WTC11 (cell line): ENCODE data around the gene NPFFR2. TPM values are rescaled to one million over a fixed set of nuclear protein-coding genes. Genes with fewer than 3 reads are reported as not detected.
A peak's percentile ranks its signal among the peaks of the same experiment; 100 is the strongest.

ENCODE experiments used
- ATAC-seq: fragments of 200-7000 bp; cut with Tn5 transposase; 2 replicates; pipeline ENCODE4 v1.10.0; 2021; ENCODE audit warnings: mild to moderate bottlenecking, moderate library complexity
- Bru-seq: library from RNA; stranded (reverse); fragments of 400-500 nt; gene quantifications from one replicate; lab custom pipeline; 2021; lab: Mats Ljungman, UMichigan
- CTCF ChIA-PET: fragments of 300-600 bp; sonication (Branson Sonifier 250); formaldehyde crosslinking; loops from one replicate; lab custom pipeline; 2021; ENCODE audit warnings: antibody characterized with exemption; lab: Charles Lee
- POLR2A ChIA-PET: fragments of 350-600 bp; sonication (Branson Sonifier 250); formaldehyde crosslinking; loops from one replicate; lab custom pipeline; 2021; ENCODE audit warnings: antibody characterized with exemption; lab: Charles Lee
- DNase-seq: peaks from one replicate; pipeline ENCODE4 v3.0.0; 2021; ENCODE audit warnings: low spot score
- H3K27ac Mint-ChIP-seq: 2 replicates; pipeline ENCODE4 v1.8.0; 2021; ENCODE audit warnings: mixed read lengths
- H3K27me3 Mint-ChIP-seq: 2 replicates; pipeline ENCODE4 v1.8.0; 2021; ENCODE audit warnings: low read depth, mild to moderate bottlenecking, moderate library complexity, mixed read lengths
- H3K36me3 Mint-ChIP-seq: 2 replicates; pipeline ENCODE4 v1.8.0; 2021; ENCODE audit warnings: mixed read lengths
- H3K4me1 Mint-ChIP-seq: 2 replicates; pipeline ENCODE4 v1.8.0; 2022; ENCODE audit warnings: mixed read lengths
- H3K4me3 Mint-ChIP-seq: 2 replicates; pipeline ENCODE4 v1.8.0; 2021; ENCODE audit warnings: mild to moderate bottlenecking, moderate library complexity, mixed read lengths
- H3K9me3 Mint-ChIP-seq: 2 replicates; pipeline ENCODE4 v1.8.0; 2021; ENCODE audit warnings: mixed read lengths
- ELF4 ChIP-seq: sonication (generic); formaldehyde crosslinking; IDR thresholded peaks from 2 replicates; pipeline ENCODE4 v1.8.1; 2022; ENCODE audit warnings: low read depth, mild to moderate bottlenecking, moderate library complexity, missing genetic modification reagents
- EMX1 ChIP-seq: fragments of 250-450 bp; sonication (Bioruptor Pico); IDR thresholded peaks from 2 replicates; pipeline ENCODE4 v1.8.0; 2021; ENCODE audit warnings: mild to moderate bottlenecking
- GRHL2 ChIP-seq: fragments of 250-450 bp; sonication (Bioruptor Pico); IDR thresholded peaks from 2 replicates; pipeline ENCODE4 v1.8.0; 2022; ENCODE audit warnings: mild to moderate bottlenecking, moderate library complexity; ENCODE audit not compliant: insufficient replicate concordance, severe bottlenecking
- IRF2 ChIP-seq: sonication (generic); formaldehyde crosslinking; IDR thresholded peaks from 2 replicates; pipeline ENCODE4 v1.8.0; 2022; ENCODE audit warnings: low read depth, missing genetic modification reagents, borderline replicate concordance
- JAZF1 ChIP-seq: fragments of 250-450 bp; sonication (Bioruptor Pico); IDR thresholded peaks from 2 replicates; pipeline ENCODE4 v1.9.0; 2021; ENCODE audit warnings: moderate library complexity, mild to moderate bottlenecking, inconsistent platforms
- MYBL2 ChIP-seq: sonication (generic); formaldehyde crosslinking; IDR thresholded peaks from 2 replicates; pipeline ENCODE4 v1.8.1; 2023; ENCODE audit warnings: mild to moderate bottlenecking, moderate library complexity, missing genetic modification reagents
- NFE2L1 ChIP-seq: sonication (generic); formaldehyde crosslinking; IDR thresholded peaks from 2 replicates; pipeline ENCODE4 v1.8.1; 2023; ENCODE audit warnings: missing genetic modification reagents
- PRRX2 ChIP-seq: fragments of 250-450 bp; sonication (Bioruptor Pico); IDR thresholded peaks from 2 replicates; pipeline ENCODE4 v1.8.0; 2021; ENCODE audit warnings: mild to moderate bottlenecking
- RORB ChIP-seq: fragments of 250-450 bp; sonication (Bioruptor Pico); IDR thresholded peaks from 2 replicates; pipeline ENCODE4 v1.9.0; 2021; ENCODE audit warnings: mild to moderate bottlenecking
- long read RNA-seq, 3 experiments: library from RNA in 1 of 3; library from capped mRNA in 1 of 3; library from polyadenylated mRNA in 1 of 3; unstranded in 2 of 3; stranded (forward) in 1 of 3; transcript quantifications; one replicate each; pipeline ENCODE4 v2.0.0, GENCODE V29; 2021
- total RNA-seq: library from RNA; stranded (reverse); gene quantifications from 3 replicates; pipeline ENCODE4 v1.2.3, GENCODE V29; 2021
- TF ChIP-seq, protein P1 (sequence below): sonication (generic); formaldehyde crosslinking; IDR thresholded peaks from 2 replicates; pipeline ENCODE4 v1.8.0; 2023; ENCODE audit warnings: missing genetic modification reagents, mild to moderate bottlenecking, borderline replicate concordance
- TF ChIP-seq, protein P2 (sequence below): sonication (generic); formaldehyde crosslinking; IDR thresholded peaks from 2 replicates; pipeline ENCODE4 v1.8.1; 2023; ENCODE audit warnings: mild to moderate bottlenecking, missing genetic modification reagents, borderline replicate concordance
- TF ChIP-seq, protein P3 (sequence below): sonication (generic); formaldehyde crosslinking; IDR thresholded peaks from 2 replicates; pipeline ENCODE4 v1.8.1; 2023; ENCODE audit warnings: mild to moderate bottlenecking, missing genetic modification reagents
- TF ChIP-seq, protein P4 (sequence below): fragments of 250-450 bp; sonication (Bioruptor Pico); conservative IDR thresholded peaks from 2 replicates; pipeline ENCODE4 v1.9.0; 2021; ENCODE audit warnings: mild to moderate bottlenecking
- TF ChIP-seq, protein P5 (sequence below): sonication (generic); formaldehyde crosslinking; conservative IDR thresholded peaks from 2 replicates; pipeline ENCODE4 v1.8.1; 2022; ENCODE audit warnings: mild to moderate bottlenecking, missing genetic modification reagents
- TF ChIP-seq, protein P6 (sequence below): sonication (generic); formaldehyde crosslinking; IDR thresholded peaks from 2 replicates; pipeline ENCODE4 v1.8.0; 2022; ENCODE audit warnings: missing genetic modification reagents
- TF ChIP-seq, protein P7 (sequence below): sonication (generic); formaldehyde crosslinking; IDR thresholded peaks from 2 replicates; pipeline ENCODE4 v1.8.0; 2022; ENCODE audit warnings: mild to moderate bottlenecking, missing genetic modification reagents

Gene NPFFR2
- total RNA-seq, result 2.5 to 3.0 TPM (median 2.7 TPM) in 3 replicates
- Bru-seq, nascent RNA, result percentile 61 among the genes with signal in this experiment
- long read RNA-seq, experiment 1, transcript NPFFR2-201 (4 exons, 1,922 nt), result minor isoform, 7 of 18 reads
- long read RNA-seq, experiment 1, transcript NPFFR2-202 (3 exons, 1,234 nt), result major isoform, 9 of 18 reads
- long read RNA-seq, experiment 1, partial matches to known transcripts, result 0 of 18 reads
- long read RNA-seq, experiment 1, other reads (novel, unspliced or antisense), result 2 of 18 reads
- long read RNA-seq, experiment 2, partial matches to known transcripts, result 2 of 5 reads
- long read RNA-seq, experiment 2, other reads (novel, unspliced or antisense), result 0 of 5 reads
- long read RNA-seq, experiment 3, transcript NPFFR2-201 (4 exons, 1,922 nt), result minor isoform, 18 of 44 reads
- long read RNA-seq, experiment 3, transcript NPFFR2-202 (3 exons, 1,234 nt), result major isoform, 25 of 44 reads
- long read RNA-seq, experiment 3, partial matches to known transcripts, result 0 of 44 reads
- long read RNA-seq, experiment 3, other reads (novel, unspliced or antisense), result 1 of 44 reads

DNA sequence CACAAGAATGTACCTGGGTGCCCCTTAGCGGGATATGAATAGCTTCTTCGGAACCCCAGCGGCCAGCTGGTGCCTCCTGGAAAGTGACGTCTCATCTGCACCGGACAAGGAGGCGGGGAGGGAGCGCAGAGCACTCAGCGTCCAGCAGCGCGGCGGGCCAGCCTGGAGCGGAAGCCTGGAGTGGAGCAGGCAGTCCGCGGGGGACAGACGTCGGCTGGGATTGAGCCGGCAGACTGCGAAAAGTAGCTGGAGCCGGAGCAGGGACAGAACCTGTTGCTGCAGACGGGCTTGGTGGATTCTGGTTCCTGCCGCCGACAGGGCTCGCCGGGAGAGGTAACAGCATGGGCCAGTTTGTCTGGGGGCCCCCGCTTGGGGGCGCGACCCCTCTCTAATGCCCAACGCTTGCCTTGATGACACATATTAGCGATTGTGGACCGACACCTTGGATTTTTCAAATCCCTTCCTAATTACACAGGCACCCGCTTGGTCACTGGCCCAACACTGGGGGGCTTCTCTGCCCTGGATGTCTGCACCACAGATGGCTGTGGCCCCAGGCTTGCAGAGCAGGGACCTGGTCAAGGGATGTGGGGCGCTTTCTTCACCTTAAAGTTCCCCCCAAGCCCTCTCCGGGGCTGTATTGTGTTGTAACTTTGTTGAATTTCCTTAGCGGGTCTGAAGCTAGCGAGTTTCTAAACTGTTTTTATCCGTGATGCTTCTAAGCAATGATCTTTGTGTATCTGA lies at the start of gene NPFFR2:
Gene NPFFR2 (plus strand): TSS at position 133 of the 741 bp plus-strand sequence. CDS start 96,592 bp downstream, outside the sequence.
- no peaks in the 10 kb centered on the region for H3K9me3 Mint-ChIP-seq
- no peaks in the 10 kb centered on the region; the same call in 1 of the 2 replicates for H3K27me3 Mint-ChIP-seq
- ChIA-PET POLR2A (interaction anchor here (0.6 kb wide), 1 partner anchor 223 kb away, joined by 3 read pairs; no protein-coding TSS in a partner anchor), CTCF (interaction anchor here (0.7 to 1.2 kb wide), 4 partner anchors 12 to 262 kb away, joined by 3 to 5 read pairs (median 4); no protein-coding TSS in a partner anchor)
- ATAC-seq, result peak; percentile 95
- peak; percentile 78 for DNase-seq
- peak within 1 kb of the TSS; percentile 80 for H3K27ac Mint-ChIP-seq
- peaks cover 26% of the 10 kb centered on the region for H3K4me1 Mint-ChIP-seq
- peak within 1 kb of the TSS; percentile 74 for H3K4me3 Mint-ChIP-seq
- no peaks in the 10 kb centered on the region for H3K36me3 Mint-ChIP-seq
- TF ChIP-seq NFE2L1 (no peak), ELF4 (CRISPR knock-in tag) (no peak), GRHL2 (CRISPR knock-in tag) (no peak), IRF2 (CRISPR knock-in tag) (no peak), PRRX2 (no peak), EMX1 (CRISPR knock-in tag) (no peak), JAZF1 (CRISPR knock-in tag) (no peak), MYBL2 (CRISPR knock-in tag) (0 out of 2 replicates have a peak, but pooled peaks have one; percentile 43), RORB (CRISPR knock-in tag) (no peak)
- TF ChIP-seq, protein P1, sequence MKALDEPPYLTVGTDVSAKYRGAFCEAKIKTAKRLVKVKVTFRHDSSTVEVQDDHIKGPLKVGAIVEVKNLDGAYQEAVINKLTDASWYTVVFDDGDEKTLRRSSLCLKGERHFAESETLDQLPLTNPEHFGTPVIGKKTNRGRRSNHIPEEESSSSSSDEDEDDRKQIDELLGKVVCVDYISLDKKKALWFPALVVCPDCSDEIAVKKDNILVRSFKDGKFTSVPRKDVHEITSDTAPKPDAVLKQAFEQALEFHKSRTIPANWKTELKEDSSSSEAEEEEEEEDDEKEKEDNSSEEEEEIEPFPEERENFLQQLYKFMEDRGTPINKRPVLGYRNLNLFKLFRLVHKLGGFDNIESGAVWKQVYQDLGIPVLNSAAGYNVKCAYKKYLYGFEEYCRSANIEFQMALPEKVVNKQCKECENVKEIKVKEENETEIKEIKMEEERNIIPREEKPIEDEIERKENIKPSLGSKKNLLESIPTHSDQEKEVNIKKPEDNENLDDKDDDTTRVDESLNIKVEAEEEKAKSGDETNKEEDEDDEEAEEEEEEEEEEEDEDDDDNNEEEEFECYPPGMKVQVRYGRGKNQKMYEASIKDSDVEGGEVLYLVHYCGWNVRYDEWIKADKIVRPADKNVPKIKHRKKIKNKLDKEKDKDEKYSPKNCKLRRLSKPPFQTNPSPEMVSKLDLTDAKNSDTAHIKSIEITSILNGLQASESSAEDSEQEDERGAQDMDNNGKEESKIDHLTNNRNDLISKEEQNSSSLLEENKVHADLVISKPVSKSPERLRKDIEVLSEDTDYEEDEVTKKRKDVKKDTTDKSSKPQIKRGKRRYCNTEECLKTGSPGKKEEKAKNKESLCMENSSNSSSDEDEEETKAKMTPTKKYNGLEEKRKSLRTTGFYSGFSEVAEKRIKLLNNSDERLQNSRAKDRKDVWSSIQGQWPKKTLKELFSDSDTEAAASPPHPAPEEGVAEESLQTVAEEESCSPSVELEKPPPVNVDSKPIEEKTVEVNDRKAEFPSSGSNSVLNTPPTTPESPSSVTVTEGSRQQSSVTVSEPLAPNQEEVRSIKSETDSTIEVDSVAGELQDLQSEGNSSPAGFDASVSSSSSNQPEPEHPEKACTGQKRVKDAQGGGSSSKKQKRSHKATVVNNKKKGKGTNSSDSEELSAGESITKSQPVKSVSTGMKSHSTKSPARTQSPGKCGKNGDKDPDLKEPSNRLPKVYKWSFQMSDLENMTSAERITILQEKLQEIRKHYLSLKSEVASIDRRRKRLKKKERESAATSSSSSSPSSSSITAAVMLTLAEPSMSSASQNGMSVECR, result no peak
- TF ChIP-seq, protein P2, sequence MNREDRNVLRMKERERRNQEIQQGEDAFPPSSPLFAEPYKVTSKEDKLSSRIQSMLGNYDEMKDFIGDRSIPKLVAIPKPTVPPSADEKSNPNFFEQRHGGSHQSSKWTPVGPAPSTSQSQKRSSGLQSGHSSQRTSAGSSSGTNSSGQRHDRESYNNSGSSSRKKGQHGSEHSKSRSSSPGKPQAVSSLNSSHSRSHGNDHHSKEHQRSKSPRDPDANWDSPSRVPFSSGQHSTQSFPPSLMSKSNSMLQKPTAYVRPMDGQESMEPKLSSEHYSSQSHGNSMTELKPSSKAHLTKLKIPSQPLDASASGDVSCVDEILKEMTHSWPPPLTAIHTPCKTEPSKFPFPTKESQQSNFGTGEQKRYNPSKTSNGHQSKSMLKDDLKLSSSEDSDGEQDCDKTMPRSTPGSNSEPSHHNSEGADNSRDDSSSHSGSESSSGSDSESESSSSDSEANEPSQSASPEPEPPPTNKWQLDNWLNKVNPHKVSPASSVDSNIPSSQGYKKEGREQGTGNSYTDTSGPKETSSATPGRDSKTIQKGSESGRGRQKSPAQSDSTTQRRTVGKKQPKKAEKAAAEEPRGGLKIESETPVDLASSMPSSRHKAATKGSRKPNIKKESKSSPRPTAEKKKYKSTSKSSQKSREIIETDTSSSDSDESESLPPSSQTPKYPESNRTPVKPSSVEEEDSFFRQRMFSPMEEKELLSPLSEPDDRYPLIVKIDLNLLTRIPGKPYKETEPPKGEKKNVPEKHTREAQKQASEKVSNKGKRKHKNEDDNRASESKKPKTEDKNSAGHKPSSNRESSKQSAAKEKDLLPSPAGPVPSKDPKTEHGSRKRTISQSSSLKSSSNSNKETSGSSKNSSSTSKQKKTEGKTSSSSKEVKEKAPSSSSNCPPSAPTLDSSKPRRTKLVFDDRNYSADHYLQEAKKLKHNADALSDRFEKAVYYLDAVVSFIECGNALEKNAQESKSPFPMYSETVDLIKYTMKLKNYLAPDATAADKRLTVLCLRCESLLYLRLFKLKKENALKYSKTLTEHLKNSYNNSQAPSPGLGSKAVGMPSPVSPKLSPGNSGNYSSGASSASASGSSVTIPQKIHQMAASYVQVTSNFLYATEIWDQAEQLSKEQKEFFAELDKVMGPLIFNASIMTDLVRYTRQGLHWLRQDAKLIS (CRISPR knock-in tag), result no peak
- TF ChIP-seq, protein P3, sequence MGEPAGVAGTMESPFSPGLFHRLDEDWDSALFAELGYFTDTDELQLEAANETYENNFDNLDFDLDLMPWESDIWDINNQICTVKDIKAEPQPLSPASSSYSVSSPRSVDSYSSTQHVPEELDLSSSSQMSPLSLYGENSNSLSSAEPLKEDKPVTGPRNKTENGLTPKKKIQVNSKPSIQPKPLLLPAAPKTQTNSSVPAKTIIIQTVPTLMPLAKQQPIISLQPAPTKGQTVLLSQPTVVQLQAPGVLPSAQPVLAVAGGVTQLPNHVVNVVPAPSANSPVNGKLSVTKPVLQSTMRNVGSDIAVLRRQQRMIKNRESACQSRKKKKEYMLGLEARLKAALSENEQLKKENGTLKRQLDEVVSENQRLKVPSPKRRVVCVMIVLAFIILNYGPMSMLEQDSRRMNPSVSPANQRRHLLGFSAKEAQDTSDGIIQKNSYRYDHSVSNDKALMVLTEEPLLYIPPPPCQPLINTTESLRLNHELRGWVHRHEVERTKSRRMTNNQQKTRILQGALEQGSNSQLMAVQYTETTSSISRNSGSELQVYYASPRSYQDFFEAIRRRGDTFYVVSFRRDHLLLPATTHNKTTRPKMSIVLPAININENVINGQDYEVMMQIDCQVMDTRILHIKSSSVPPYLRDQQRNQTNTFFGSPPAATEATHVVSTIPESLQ (CRISPR knock-in tag), result no peak
- TF ChIP-seq, protein P4, sequence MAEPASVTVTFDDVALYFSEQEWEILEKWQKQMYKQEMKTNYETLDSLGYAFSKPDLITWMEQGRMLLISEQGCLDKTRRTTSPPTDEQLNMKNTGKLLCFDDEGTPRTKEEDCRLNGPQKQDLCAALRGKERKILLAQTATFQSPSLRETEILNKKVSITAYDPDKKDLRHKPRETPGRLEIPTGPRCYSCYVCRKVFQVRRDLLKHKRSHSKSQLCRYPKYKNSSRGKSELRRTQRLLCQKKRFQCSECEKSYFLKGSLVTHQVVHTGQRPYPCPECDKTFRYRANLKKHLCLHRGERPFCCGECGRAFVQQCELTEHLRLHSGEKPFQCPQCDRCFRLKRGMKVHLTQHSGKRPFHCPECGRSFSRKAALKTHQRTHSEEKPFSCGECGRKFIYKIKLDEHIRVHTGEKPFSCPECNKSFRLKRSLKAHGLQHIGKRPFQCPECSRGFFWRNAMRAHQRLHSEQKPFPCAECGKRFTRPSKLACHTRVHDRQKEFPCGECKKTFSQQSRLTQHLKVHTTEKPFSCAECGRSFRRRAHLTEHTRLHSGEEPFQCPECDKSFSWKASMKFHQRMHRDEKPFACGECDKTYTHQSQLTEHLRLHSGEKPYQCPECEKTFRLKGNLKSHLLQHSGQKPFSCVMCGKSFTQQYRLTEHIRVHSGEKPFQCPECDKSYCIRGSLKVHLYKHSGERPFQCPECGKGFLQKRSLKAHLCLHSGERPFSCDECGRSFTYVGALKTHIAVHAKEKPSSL, result no peak
- TF ChIP-seq, protein P5, sequence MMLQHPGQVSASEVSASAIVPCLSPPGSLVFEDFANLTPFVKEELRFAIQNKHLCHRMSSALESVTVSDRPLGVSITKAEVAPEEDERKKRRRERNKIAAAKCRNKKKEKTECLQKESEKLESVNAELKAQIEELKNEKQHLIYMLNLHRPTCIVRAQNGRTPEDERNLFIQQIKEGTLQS (CRISPR knock-in tag), result no peak
- TF ChIP-seq, protein P6, sequence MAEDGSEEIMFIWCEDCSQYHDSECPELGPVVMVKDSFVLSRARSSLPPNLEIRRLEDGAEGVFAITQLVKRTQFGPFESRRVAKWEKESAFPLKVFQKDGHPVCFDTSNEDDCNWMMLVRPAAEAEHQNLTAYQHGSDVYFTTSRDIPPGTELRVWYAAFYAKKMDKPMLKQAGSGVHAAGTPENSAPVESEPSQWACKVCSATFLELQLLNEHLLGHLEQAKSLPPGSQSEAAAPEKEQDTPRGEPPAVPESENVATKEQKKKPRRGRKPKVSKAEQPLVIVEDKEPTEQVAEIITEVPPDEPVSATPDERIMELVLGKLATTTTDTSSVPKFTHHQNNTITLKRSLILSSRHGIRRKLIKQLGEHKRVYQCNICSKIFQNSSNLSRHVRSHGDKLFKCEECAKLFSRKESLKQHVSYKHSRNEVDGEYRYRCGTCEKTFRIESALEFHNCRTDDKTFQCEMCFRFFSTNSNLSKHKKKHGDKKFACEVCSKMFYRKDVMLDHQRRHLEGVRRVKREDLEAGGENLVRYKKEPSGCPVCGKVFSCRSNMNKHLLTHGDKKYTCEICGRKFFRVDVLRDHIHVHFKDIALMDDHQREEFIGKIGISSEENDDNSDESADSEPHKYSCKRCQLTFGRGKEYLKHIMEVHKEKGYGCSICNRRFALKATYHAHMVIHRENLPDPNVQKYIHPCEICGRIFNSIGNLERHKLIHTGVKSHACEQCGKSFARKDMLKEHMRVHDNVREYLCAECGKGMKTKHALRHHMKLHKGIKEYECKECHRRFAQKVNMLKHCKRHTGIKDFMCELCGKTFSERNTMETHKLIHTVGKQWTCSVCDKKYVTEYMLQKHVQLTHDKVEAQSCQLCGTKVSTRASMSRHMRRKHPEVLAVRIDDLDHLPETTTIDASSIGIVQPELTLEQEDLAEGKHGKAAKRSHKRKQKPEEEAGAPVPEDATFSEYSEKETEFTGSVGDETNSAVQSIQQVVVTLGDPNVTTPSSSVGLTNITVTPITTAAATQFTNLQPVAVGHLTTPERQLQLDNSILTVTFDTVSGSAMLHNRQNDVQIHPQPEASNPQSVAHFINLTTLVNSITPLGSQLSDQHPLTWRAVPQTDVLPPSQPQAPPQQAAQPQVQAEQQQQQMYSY (CRISPR knock-in tag), result 0 out of 2 replicates have a peak, but pooled peaks have one; percentile 51
- TF ChIP-seq, protein P7, sequence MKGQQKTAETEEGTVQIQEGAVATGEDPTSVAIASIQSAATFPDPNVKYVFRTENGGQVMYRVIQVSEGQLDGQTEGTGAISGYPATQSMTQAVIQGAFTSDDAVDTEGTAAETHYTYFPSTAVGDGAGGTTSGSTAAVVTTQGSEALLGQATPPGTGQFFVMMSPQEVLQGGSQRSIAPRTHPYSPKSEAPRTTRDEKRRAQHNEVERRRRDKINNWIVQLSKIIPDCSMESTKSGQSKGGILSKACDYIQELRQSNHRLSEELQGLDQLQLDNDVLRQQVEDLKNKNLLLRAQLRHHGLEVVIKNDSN, result no peak
